Effector memory CD4-positive, alpha-beta T cell (primary cell): ENCODE measurements around the gene ARHGAP26.

Experiments
- DNase-seq, 3 donors: peaks; one replicate each; pipeline ENCODE4 v3.0.0-alpha.2; 2020
- H3K27ac ChIP-seq: 2 replicates; pipeline ENCODE4 v1.7.0; 2013; ENCODE audit warnings: mild to moderate bottlenecking, low read length, moderate library complexity; ENCODE audit not compliant: insufficient read depth, poor library complexity, severe bottlenecking
- H3K27me3 ChIP-seq: replicated peaks from 2 replicates; pipeline ENCODE4 v1.7.0; 2013; ENCODE audit warnings: mild to moderate bottlenecking, low read length; ENCODE audit not compliant: insufficient read depth, control insufficient read depth, poor library complexity, severe bottlenecking
- H3K36me3 ChIP-seq: 2 replicates; pipeline ENCODE4 v1.7.0; 2013; ENCODE audit warnings: mild to moderate bottlenecking, low read length, moderate library complexity; ENCODE audit not compliant: control insufficient read depth, insufficient read depth
- H3K4me1 ChIP-seq: 2 replicates; pipeline ENCODE4 v1.7.0; 2013; ENCODE audit warnings: low read length, mild to moderate bottlenecking; ENCODE audit not compliant: control insufficient read depth, insufficient read depth, poor library complexity, severe bottlenecking
- H3K4me3 ChIP-seq: 2 replicates; pipeline ENCODE4 v1.7.0; 2013; ENCODE audit warnings: low read length, low read depth, mild to moderate bottlenecking; ENCODE audit not compliant: insufficient read depth, poor library complexity, severe bottlenecking
- H3K9me3 ChIP-seq: 2 replicates; pipeline ENCODE4 v1.7.0; 2013; ENCODE audit warnings: mild to moderate bottlenecking, low read length, moderate library complexity; ENCODE audit not compliant: control insufficient read depth

The ARHGAP26 gene

DNA sequence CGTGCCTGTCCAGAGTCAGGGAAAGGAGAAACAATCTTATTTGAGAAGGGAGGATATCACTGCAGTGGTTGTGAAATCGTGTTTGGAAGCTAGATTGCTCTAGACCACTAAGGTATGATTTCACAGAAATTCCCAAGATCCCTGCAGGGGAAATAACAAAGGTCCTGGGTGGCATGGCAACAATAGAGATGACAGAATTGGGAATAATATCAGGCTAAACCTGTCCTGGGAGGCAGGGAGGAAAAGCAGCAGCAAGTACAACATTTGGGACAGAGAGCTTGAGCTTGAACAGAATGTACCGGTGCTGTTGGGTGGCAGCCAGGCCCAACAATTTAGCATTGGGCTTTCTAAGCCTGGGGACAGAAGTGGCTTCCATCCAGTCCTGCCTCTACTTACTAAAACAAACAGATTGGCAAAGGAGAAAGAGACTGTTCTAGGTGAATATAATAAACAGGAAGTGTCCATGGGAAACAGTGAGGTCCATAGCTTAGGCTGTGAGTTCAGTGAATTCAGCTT, 17.0 kb upstream of the ARHGAP26 start:
- DNase-seq = no peak
- Histone ChIP-seq H3K27ac (no peak overlapping the region), H3K27me3 (no peaks in the 10 kb centered on the region)

GRCh38 chr5:142754031-142754430, 16.1 kb upstream of the ARHGAP26 start:
- H3K4me3 ChIP-seq = no peak overlapping the region
- no peaks in the 10 kb centered on the region for H3K9me3 ChIP-seq
- no peak for DNase-seq
- H3K36me3 ChIP-seq = no peaks in the 10 kb centered on the region
- H3K4me1 ChIP-seq = no peaks in the 10 kb centered on the region
- H3K27me3 ChIP-seq = no peaks in the 10 kb centered on the region
- H3K27ac ChIP-seq = no peak overlapping the region

More for the DNA sequence above, 17.0 kb upstream of the ARHGAP26 start:
- H3K36me3 ChIP-seq = no peaks in the 10 kb centered on the region
- no peak overlapping the region for H3K4me3 ChIP-seq
- H3K9me3 ChIP-seq = no peaks in the 10 kb centered on the region
- no peaks in the 10 kb centered on the region for H3K4me1 ChIP-seq

- Histone ChIP-seq H3K27me3 (no peaks in the 10 kb centered on the region), H3K4me3 (no peak overlapping the region), H3K9me3 (no peaks in the 10 kb centered on the region), H3K36me3 (no peaks in the 10 kb centered on the region), H3K27ac (no peak overlapping the region), H3K4me1 (no peaks in the 10 kb centered on the region)
- no peak for DNase-seq
These were observed 13.6 kb upstream of the ARHGAP26 start for GRCh38 chr5:142756576-142756975.

GRCh38 chr5:142757564-142757963, 12.6 kb upstream of the ARHGAP26 start:
- Histone ChIP-seq H3K4me3 (no peak overlapping the region), H3K36me3 (no peaks in the 10 kb centered on the region), H3K4me1 (no peaks in the 10 kb centered on the region), H3K27me3 (no peaks in the 10 kb centered on the region), H3K9me3 (no peaks in the 10 kb centered on the region), H3K27ac (no peak overlapping the region)
- DNase-seq = no peak

GRCh38 chr5:142758062-142758795, 11.9 kb upstream of the ARHGAP26 start:
- no peak for DNase-seq
- Histone ChIP-seq H3K4me1 (no peaks in the 10 kb centered on the region), H3K9me3 (no peaks in the 10 kb centered on the region), H3K36me3 (no peaks in the 10 kb centered on the region), H3K27ac (no peak overlapping the region), H3K27me3 (no peaks in the 10 kb centered on the region), H3K4me3 (no peak overlapping the region)

- no peaks in the 10 kb centered on the region for H3K27me3 ChIP-seq
- H3K27ac ChIP-seq = no peak overlapping the region
- no peaks in the 10 kb centered on the region for H3K9me3 ChIP-seq
- DNase-seq = no peak
- H3K4me1 ChIP-seq = no peaks in the 10 kb centered on the region
- no peaks in the 10 kb centered on the region for H3K36me3 ChIP-seq
- no peak overlapping the region for H3K4me3 ChIP-seq
These were observed 11.4 kb upstream of the ARHGAP26 start for GRCh38 chr5:142758796-142759145.

- no peak for DNase-seq
- Histone ChIP-seq H3K4me3 (no peak overlapping the region), H3K27me3 (no peaks in the 10 kb centered on the region), H3K27ac (no peak overlapping the region), H3K9me3 (no peaks in the 10 kb centered on the region), H3K4me1 (no peaks in the 10 kb centered on the region), H3K36me3 (no peaks in the 10 kb centered on the region)
These were observed 6.5 kb upstream of the ARHGAP26 start for GRCh38 chr5:142763701-142764100.

DNA sequence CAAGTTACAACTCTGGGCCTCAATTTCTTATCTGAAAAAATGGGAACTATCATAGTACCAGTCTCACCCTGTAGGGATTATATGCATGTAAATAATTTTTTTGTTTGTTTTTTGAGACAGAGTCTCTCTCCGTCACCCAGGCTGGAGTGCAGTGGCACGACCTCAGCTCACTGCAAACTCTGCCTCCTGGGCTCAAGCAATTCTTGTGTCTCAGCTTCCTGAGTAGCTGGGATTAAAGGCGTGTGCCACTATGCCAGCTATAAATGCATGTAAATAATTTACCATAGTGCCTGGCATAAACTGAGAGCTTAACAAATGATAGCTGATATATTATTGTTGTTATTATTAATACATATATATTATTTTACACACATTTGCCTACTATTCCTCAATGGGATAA, 3.0 kb upstream of the ARHGAP26 start:
- Histone ChIP-seq H3K27ac (no peak overlapping the region), H3K9me3 (no peaks in the 10 kb centered on the region), H3K27me3 (no peaks in the 10 kb centered on the region), H3K36me3 (no peaks in the 10 kb centered on the region), H3K4me1 (peaks cover 13% of the 10 kb centered on the region), H3K4me3 (no peak overlapping the region)
- DNase-seq = no peak

GRCh38 chr5:142767911-142768310, 2.3 kb upstream of the ARHGAP26 start:
- no peak for DNase-seq
- Histone ChIP-seq H3K4me1 (peaks cover 13% of the 10 kb centered on the region), H3K27ac (no peak overlapping the region), H3K27me3 (no peaks in the 10 kb centered on the region), H3K36me3 (no peaks in the 10 kb centered on the region), H3K4me3 (no peak overlapping the region), H3K9me3 (no peaks in the 10 kb centered on the region)

DNA sequence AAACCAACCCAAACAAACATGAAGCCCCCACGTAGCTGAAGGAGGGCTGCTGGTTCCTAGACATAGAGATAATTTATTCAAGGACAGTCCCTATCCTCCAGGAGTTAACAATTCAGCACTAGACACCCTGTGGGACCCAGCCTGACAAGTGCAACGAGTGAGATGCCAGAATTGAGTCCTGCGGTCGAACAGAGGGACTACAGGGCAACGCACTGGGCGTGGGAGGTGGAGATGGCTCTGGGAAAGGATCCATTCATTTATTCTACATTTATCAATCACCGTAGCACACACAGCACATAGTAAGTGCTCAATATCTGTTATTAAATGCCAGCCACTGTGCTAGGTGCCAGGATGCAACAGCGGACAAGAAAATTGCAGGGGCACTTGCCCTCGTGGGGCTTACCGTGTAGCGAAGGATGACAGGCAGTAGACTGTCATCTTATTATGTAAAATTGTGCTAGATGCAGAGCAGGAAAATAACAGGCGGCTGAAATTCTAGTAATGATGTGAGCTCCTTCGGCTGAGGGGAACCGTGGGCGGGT, 855 bp upstream of the ARHGAP26 start:
- Histone ChIP-seq H3K36me3 (no peaks in the 10 kb centered on the region), H3K9me3 (no peaks in the 10 kb centered on the region), H3K27ac (no peak overlapping the region), H3K4me3 (peak overlapping the region; percentile 89), H3K4me1 (peaks cover 13% of the 10 kb centered on the region), H3K27me3 (no peaks in the 10 kb centered on the region)
- DNase-seq = no peak
